Measurements from ENCODE around the gene OPCML.

The OPCML gene

DNA sequence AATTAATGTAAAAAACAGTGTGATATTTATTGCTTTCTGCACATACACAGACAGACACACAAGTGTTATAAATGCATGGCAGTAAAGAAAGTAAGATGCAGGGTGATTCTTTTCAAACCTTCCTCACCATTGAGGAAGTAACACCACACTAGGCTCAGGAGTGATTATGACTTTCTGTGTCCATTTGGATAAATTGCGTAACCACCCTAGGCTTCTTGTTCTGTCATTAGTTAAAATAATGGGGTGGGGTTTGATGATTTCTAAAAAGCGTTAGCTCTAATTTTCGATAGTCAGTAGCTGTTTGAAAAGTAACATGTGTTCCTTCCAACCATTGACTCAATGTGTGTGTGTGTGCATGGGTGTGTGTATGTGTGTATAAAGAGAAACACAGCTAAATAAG lies 1081.7 kb downstream of the OPCML start:
- DNase-seq (ENCODE audit: low read depth, low spot score): no peak

DNA sequence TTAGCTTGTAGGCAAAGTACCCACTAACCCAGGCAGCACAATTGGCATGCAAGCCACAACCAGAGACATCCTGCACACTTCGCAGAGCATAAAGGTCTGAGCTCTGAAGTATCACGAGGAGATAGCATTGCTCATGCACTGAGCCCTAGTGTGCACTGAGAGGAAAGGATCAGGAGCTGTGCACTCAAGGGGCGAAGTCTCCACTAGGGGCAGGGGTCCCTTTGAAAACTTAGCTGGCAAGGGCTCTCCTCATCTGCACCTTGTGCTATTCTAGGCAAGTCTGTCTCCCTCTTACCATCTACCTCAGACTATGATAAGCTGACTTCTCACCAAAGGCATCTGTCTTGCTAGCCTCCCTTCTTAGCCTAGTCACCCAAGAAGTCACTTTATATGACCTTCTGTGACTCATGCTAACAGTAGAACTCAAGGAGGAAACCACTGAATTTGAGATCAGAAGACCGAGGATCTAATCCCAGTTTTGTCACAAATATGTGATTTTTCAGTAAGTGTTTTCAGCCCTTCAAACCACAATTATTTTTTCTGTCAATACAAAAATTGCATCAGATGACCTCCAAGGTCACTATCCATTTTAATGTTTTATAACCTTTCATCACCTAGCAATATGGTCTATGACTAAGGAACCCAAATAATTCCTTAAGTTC lies 1083.8 kb downstream of the OPCML start:
- DNase-seq (ENCODE audit: low read depth, low spot score): no peak

DNA sequence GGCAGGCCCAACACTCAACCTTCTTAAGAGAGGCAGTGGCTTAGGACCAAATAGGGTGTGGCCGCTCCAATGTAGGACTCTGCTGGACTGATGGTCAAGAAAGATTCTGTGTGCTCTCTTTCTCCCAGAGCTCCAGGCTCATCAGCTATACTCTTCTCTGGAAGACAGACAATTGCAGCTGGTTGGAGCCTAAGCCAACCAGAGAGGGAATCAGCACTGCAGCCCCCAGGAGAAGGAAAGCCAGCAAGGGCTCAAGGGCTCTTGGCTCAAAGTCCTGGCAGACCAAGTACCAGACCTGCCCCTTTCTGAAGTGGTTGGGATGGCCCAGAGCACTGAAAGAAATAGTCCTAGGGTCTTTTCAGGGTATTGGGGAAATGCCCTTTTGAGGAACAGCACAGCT lies 1084.5 kb downstream of the OPCML start:
- DNase-seq (ENCODE audit: low read depth, low spot score): no peak

DNA sequence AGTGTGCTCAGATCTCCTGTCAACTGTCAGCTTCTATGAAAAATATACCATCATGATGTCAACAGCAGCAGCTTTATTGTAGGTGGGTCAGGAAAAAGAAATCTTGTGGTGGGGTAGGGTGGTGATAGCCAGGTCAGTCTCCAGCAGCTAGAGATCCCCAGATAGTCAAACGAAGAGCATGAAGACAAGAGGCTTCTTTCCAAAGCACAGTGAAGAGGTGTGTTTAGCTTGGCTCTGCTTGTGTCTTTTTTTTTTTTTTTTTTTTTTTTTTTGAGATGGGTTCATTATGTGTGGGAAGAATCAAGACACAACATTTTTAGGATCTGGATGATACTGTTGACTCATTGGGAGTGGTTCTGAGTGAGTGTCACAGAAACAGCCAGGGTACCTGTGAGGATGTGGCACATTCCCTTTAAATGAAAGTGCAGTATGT lies 1086.4 kb downstream of the OPCML start:
- no peak for DNase-seq (ENCODE audit: low read depth, low spot score)

DNA sequence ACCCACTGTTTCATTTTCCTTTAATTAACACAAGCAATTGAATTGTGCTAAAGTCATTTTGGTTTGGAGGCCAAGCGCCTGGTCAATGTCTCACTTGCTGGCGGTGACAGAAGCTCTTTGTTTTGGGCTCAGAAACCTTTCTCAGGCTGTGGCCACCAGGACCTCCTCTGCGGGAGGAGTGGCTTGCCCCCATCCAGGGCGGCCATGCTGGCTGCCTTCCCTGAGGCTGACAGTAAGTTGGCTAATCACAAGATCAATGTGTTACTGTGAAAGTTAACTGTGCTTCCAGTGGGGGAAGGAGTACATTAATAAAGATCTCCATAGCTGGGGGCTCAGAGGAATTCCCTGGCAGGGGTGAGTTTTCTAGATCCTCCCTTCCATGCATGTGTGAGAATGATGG lies 1087.4 kb downstream of the OPCML start:
- no peak for DNase-seq (ENCODE audit: low read depth, low spot score)

DNA sequence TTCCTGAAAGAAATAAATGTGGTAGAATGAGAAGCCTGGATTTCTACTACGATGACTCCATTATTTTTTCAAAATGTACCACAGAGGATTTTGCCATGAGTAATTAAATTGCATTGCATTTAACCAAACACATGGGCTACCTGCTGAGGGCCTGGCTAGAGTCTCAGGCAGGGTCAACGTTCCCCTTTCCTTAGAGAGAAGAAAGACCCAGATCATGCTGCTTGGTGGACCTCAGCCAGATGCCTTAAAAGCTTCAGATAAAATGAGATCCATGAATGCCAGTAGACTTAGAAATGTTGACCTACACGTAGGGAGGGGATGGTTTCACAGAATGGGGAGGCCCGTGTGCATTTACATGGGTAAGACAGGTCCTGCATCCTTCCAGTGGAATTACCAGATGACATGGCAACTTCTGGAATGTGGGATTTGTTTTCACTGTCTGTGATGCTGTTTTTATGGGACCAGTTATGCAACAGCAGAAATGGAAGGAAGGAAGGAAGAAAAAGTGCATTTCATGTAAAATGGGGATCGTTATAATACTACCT lies 1092.5 kb downstream of the OPCML start:
- no peak for DNase-seq (ENCODE audit: low read depth, low spot score)

DNA sequence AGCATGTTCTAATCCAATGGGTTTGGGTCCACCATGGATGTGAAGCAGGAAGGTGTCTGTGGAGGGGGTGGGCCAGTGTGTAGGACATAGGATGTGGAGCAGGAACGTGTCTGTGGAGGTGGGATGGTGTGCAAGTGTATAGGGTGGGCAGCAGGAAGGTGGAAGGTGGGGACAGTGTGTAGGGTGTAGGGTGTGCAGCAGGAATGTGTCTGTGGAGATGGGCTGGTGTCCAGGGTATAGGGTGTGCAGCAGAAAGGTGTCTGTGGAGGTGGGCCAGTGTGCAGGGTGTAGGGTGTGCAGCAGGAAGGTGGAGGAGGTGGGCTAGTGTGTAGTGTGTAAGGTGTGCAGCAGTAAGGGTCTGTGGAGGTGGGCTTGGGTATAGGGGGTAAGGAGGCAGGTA lies 1093.9 kb downstream of the OPCML start:
- DNase-seq (ENCODE audit: low read depth, low spot score): no peak

DNA sequence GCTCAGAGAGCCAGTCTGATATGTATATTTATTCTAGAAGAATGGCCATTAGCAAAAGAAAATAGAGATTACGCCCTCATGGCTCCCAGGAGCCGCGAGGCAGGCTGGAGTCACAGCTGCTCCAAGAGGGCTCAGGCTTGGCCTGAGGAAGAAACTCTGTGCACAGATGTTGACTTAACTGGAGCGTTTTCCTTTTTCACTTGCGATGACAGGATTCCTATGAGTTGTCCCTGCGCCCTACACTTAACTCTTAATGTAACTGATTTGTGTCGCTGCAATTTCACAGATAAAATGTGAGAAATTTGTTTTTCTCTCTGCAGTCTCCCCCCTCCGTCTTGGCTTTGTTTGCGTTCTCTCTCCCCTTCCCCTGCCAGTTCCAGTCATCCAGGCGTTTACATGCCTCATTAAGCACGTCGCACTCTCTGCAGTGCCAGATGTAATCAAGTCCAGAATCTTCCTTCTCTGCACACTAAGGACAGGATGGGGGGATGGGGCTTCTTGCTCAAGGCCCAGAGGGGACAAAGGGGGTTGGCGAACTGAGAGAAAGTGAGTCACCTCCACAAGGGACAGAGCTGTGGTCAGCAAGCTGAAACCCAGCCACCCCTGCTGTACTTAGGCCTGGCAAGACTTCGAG lies 1101.8 kb downstream of the OPCML start:
- DNase-seq (ENCODE audit: low read depth, low spot score): no peak

DNA sequence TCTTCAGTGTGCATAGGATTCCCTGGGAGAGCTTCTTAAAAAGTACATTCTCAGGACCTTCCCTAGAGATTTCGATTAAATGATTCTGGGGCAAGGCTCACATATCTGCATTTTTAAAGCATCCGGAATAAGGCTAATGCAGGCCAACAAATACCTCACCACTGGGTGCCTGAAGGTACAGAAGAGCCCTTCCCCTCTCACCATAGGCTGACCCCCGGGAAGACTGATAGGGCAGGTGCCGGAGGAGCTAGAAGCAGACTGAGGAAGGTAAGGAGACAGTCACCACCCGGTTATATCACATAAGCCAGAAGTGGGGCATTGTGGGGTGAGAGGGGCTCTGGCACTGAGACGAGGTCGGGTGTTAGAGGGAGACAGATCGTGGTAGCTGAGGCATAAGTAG lies 1102.6 kb downstream of the OPCML start:
- no peak for DNase-seq (ENCODE audit: low read depth, low spot score)

DNA sequence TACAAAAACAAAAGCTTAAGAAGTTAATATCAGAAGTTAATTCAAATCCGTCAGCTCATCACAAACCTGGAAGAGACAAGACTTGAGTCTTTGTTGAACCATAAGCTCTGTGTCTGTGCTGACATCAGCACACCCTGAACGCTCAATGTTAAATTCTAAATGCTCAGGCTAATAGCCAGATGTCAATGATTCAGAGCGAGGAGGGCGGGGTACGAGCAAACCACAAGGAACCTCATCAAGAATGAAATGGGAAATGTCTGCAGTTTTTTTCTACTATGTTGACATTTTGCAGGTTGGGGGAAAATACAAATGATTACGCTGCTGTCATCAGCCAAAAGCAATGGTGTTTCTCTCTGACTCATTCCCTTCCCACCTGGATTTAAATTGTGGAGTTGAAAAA lies 1104.7 kb downstream of the OPCML start:
- no peak for DNase-seq (ENCODE audit: low read depth, low spot score)

DNA sequence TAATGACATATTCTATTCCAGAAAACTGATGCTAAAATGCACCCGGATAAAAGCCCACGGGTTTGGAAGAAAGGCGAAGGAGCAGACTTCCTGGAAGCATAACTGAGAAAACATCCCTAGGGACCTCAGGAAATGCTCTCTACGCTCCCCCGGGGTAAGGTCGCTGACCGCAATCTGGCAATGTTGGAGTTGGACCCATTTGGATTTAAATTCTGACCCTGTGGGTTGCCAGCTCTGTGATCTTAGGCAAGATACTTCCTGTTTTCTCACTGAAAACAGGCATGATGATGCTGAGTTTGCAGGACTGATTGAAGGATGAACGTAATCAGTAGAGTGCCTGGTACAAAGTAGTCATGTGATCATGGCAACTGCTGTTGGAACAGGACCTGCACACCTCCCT lies 1107.9 kb downstream of the OPCML start:
- DNase-seq (ENCODE audit: low read depth, low spot score): no peak

DNA sequence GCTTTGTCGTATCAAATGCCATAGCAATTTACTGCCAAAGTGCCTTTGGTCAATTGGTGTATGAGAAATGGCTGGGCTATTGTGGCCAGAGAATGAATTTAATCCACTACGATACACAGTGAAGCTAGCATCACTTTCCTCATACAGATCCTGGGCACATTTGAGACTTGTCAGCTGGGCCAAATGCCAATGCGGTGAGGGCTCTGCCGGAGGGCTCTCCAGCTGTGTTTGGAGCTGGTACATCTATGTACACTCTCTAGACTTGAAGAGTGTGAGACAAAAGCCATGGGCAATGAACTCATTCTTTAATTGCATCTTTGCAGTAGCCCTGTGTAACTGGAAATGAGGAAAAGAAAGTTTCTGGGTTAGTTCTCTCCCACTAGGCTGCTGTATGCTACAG lies 1109.0 kb downstream of the OPCML start:
- DNase-seq (ENCODE audit: low read depth, low spot score): no peak

DNA sequence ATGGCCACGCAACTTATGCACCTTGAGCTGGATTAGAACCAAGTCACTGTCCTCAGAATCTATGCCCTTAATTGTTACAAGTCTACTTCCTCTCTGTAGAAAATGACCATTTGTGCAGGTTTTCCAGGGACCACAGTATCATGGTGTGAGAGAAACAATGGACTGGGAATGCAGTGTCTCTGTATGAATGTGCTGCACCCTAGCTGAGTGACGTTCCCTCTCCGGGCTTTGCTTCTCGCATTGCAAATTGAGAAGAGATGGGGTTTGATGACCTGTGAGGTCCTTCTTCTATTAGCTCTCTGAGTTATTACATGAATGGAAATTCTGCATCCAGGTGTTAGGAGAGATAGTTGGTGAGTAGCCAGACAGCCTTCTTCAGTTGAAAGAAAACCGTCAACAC lies 1109.6 kb downstream of the OPCML start:
- no peak for DNase-seq (ENCODE audit: low read depth, low spot score)

DNA sequence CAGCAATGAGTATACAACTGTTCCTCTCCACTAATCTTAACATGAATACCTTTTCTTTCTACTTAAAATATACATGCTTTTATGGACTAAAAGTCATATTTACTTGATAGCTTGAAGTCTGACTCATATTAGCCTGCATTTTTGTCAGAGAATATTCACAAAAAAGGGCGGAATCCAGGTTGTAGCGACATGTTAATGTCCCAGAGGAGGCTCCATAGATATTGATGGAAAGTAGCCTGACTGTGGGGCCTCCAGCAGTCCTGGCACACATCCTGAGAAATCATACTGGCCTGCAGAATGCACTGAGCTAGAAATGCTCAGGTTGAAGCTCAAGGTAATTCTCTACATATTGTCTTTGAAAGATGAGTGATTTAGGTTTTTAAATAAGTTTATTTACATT lies 1110.7 kb downstream of the OPCML start:
- no peak for DNase-seq (ENCODE audit: low read depth, low spot score)

DNA sequence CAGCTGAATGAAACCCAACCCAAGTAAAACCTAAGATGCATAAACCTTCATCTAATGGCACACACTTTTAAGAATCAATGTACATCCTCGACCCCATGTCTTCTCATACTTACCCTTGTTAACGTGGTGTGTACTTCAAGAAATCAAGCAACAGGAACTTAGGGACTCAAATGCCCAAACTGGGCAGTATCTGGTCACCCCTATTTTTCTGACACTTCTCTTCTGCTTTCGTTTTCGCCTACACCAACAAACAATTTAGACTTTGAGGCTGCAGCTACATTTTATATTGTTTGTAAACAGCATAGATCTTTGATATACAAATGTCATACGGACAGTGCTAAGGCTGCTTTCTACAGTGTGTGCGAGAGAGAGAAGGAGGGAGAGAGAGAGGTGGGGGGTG lies 1117.8 kb downstream of the OPCML start:
- DNase-seq (ENCODE audit: low read depth, low spot score): no peak

DNA sequence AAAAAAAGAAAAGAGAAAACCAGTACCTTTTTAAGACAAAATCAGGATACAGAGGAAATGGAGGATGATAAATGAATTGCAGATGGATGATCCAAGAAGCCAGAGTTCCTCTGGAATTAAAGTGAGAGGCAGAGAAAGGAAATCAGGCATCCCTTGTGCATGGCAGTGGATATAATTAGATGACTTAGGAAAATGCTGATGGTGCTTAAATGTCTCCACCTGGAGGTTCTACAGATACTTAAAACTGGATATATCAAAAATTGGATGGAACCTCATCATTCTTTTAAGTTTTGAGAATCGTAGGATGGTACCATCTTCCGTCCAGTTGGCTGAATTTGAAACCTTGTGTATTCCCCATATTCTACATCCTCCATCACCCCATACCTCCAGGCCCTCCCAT lies 1121.9 kb downstream of the OPCML start:
- DNase-seq (ENCODE audit: low read depth, low spot score): no peak

DNA sequence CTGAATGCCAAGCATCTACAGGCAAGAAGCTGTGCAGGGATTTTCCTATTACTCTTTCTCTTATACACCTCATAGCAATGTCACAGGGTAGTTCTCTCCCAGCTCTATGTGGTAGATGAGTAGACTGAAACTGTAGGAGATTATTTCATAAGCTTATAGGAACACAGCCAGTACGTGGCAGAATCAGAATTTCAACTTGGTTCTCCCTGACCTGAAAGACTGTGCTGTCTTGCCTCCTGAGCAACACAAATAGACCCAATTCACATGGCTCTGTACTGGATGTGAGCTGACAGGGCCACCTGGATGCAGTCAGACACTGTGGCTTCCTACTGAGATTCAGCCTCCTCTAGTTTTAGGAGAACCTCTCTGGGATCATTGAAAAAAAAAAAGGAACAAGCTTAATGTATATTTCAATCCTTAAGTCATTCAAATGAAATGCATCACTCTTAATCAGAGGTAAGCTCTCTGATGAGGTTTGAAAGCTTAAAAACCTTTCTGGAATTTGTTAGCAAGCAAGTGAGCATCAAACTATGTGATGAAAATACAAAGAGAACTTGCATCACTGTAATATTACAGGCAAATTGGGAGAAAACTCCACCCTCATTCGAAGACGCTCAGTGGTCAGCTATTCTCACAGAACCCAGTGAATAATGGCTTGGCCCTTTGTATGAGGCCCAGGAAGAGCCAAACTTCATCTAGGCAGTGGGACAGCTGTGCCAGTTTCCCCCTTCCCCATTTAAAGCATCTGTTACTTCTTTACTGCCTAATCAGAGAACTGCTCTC lies 1122.5 kb downstream of the OPCML start:
- DNase-seq (ENCODE audit: low read depth, low spot score): no peak

DNA sequence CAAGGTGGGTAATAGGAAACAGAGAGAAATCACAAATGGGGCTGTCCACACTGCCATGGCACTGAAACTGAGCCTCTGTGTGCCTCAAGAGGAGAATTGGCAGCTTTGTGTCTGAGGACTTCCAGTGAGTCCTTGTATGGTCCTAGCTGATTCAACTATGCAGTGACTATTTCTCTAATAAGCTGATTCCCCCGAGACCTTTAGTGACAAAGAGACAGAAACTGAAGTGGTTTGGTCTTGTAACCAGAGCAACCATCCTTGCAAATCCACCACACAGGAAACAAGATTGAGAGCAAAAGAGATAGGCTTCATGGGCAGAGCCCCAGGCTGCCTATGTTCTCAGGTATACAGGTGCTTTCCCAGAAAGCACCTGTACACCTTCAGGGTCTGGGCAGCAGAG lies 1123.4 kb downstream of the OPCML start:
- no peak for DNase-seq (ENCODE audit: low read depth, low spot score)

DNA sequence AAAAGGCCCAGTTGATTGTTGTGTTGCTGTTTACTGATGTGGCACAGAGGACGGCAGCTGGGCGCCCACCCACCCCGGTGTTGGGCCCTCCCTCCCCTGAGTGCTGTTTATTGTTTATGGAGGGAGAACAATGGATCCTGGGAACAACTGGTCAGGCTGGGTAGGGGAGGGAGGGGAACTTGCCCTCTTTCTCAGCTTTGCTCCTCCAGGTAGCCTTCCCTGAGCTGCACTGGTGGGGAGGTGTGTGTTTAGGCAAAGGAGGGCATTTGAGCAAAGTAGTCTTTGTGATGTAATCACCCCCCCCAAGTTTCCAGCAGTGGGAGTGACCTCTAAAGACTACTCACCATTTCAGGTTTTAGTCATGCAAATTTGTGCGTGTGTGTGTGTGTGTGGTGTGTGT lies 1126.6 kb downstream of the OPCML start:
- no peak for DNase-seq (ENCODE audit: low read depth, low spot score)

DNA sequence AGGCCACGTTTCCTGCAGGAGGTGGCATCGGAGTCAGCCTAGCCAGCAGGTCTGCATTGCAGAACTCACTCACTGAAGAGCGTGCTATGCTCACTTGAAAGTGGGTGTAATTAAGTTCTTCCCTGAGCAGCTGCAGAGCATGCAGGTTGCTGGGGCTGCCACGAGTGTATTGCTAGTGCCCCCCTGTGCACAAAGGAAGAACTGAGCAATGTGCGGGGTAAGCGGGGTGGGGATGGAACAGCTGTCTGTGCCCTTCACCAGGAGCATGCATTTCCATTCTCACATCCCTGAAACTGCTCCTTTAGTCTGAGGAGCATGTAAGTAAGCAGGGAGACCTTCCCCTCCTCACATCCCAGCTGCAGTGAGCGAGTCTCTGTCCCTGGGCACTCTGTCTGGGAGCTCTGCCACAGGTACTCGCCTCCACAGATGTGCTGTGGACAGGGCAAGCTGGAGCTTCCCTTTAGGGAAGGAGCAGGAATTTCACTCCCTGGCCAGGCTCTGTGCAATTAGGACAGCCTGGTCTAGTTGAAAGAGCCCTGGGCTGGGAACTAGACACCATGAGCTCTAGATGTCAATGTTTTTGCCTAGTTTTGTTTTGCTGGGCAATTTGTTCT lies 1130.1 kb downstream of the OPCML start:
- no peak for DNase-seq (ENCODE audit: low read depth, low spot score)

DNA sequence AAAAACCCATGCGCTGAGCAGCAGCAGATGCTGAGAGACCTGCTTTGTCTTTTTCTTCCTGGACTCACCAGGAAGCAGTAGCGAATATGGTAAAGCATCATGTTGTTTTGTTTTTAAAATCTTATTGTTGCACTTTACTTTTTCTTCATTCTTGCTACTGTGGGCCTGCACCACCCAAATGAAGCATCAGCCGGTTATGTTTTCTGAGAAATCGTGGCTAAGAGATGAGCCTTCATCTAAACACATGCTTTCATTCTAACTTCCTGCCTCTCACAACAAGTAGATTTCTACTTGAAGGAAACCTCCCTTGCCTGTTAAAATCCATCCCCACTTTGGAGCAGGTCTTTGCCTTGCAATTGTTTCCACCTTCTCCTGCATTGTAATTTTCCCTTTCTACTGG lies 1136.0 kb downstream of the OPCML start:
- DNase-seq (ENCODE audit: low read depth, low spot score): no peak

DNA sequence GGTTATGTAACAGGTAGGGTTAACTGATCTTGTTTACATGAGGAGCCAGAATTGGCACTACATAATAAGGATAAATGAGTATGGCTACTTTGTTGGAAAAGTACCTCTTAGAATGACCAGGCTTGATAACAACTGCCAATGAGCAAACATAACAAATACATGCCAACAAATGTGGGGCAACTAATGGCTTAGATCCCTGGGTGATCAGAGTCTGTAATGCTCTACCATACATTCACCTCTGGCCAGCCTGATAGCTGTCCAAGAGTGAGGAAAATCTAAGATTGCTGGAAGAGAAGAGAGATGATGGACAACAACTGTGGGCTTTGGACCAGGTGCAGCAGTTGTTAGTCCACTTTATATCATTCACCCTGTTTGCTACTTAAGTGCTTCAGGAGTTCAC lies 1136.9 kb downstream of the OPCML start:
- DNase-seq (ENCODE audit: low read depth, low spot score): no peak
